ENCODE results near the gene AADAT.

Gene AADAT

DNA sequence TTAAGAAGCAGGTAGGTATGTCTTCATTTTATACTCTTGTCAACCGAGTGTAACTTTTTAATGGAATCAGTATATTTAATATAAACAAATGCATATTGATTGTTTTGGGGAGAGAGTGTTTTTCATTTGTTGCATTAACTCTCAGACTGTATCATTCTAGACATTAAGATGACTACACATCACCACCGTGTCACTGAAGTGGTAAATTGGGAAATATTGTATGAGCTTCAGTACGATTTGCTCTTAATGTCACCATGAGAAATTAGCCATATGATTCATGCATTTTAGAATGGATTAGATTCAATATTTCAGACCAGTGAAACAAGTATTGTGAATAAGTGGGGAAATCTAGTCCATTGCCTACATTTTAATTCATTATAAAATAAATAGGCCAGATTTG lies 53.9 kb downstream of the AADAT start:
- DNase-seq (ENCODE audit: low read depth), result no peak
- H3K4me3 ChIP-seq (ENCODE audit: low read depth, low read length), result no peak overlapping the region
- no peak for TF ChIP-seq CTCF (conservative IDR thresholded peaks at IDR 0.05; ENCODE audit: low read depth, low read length)

- no peak overlapping the region for H3K4me3 ChIP-seq (ENCODE audit: low read depth, low read length)
- DNase-seq (ENCODE audit: low read depth), result no peak
- TF ChIP-seq CTCF (conservative IDR thresholded peaks at IDR 0.05; ENCODE audit: low read depth, low read length), result no peak
These were observed 54.5 kb downstream of the AADAT start for GRCh38 chr4:170035231-170035630.

- DNase-seq (ENCODE audit: low read depth), result no peak
- no peak for TF ChIP-seq CTCF (conservative IDR thresholded peaks at IDR 0.05; ENCODE audit: low read depth, low read length)
- no peak overlapping the region for H3K4me3 ChIP-seq (ENCODE audit: low read depth, low read length)
These were observed 55.8 kb downstream of the AADAT start for GRCh38 chr4:170033999-170034398.

GRCh38 chr4:170030121-170030520 lies 59.6 kb downstream of the AADAT start:
- DNase-seq (ENCODE audit: low read depth), result no peak
- H3K4me3 ChIP-seq (ENCODE audit: low read depth, low read length), result no peak overlapping the region
- no peak for TF ChIP-seq CTCF (conservative IDR thresholded peaks at IDR 0.05; ENCODE audit: low read depth, low read length)

- peak; percentile 98 for DNase-seq (ENCODE audit: low read depth)
- TF ChIP-seq CTCF (conservative IDR thresholded peaks at IDR 0.05; ENCODE audit: low read depth, low read length), result no peak
- peak overlapping the region; percentile 78 for H3K4me3 ChIP-seq (ENCODE audit: low read depth, low read length)
These were observed 62.5 kb downstream of the AADAT start for GRCh38 chr4:170027181-170027829.

DNA sequence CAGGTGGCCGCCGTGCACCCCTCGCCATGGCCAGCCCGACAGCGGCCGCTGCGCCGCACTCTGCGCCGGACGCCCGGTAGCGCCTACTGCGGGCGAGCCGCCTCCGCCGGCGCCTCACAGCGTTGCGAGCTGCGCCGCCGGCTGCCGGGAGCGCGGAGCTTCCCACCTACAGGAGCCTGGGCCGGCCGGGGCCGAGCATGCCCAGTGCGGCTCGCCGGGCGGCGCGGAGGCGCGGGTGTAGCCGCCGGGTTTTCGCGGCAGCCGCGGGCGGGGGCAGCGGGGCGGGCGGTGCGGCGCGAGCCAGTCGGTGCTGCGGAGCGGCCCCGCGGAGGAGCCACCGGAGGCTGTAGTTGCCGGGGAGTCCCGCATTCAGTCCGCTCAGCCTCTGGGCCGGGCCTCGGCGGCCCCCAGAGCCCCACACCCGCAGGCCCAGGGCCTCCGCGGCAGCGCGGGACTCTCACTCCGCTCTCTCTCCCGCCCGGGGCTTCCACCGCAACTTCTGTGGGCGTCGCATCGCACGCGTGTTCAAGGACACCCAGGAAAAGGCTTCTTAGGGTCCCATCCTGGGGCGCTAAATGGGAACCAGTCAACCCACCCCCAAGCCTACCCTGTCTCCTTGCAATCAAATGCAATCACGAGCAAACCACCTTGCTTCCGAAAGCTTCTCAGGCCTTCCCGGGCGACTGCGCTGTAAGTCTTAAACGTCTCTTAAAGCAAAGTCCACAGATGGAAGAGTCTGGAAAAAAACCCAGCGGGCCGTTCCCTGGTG lies 63.3 kb downstream of the AADAT start, which contains the start of gene MFAP3L:
TSS of gene MFAP3L (minus strand) at position 143 of the 769 bp plus-strand sequence. CDS start 20,518 bp downstream, outside the sequence.
- peak within 1 kb of the TSS; percentile 78 for H3K4me3 ChIP-seq (ENCODE audit: low read depth, low read length)
- no peak for TF ChIP-seq CTCF (conservative IDR thresholded peaks at IDR 0.05; ENCODE audit: low read depth, low read length)
- peak; percentile 93 for DNase-seq (ENCODE audit: low read depth)

Measured in choroid plexus epithelial cell (primary cell).